Neural progenitor cell (in vitro differentiated cells): ENCODE results near the gene PRR23C. TPM values are rescaled to one million over a fixed set of nuclear protein-coding genes. Genes with fewer than 3 reads are reported as not detected.

Experiments
- DNase-seq: peaks from one replicate; pipeline ENCODE4 v3.0.0-alpha.2; 2016; ENCODE audit warnings: low spot score
- H2AFZ ChIP-seq: fragments of 200-600 bp; sonication (generic); replicated peaks from 2 replicates; pipeline ENCODE4 v1.6.1; 2016; ENCODE audit warnings: antibody characterized with exemption
- H3F3A ChIP-seq: fragments of 200-600 bp; sonication (generic); 2 replicates; pipeline ENCODE4 v1.6.1; 2016; ENCODE audit warnings: antibody characterized with exemption, low read depth
- H3K27ac ChIP-seq: fragments of 200-600 bp; sonication (generic); 2 replicates; pipeline ENCODE4 v1.5.1; 2016; ENCODE audit warnings: mild to moderate bottlenecking
- H3K27me3 ChIP-seq: fragments of 200-600 bp; sonication (generic); 2 replicates; pipeline ENCODE4 v1.6.1; 2016; ENCODE audit warnings: mild to moderate bottlenecking, moderate library complexity
- H3K36me3 ChIP-seq: fragments of 200-600 bp; sonication (generic); 2 replicates; pipeline ENCODE4 v1.5.1; 2016
- H3K4me1 ChIP-seq: fragments of 200-600 bp; sonication (generic); 2 replicates; pipeline ENCODE4 v1.6.1; 2016; ENCODE audit warnings: mixed run types
- H3K4me2 ChIP-seq: fragments of 200-600 bp; sonication (generic); 2 replicates; pipeline ENCODE4 v1.6.1; 2016
- H3K4me3 ChIP-seq: fragments of 200-600 bp; sonication (generic); 2 replicates; pipeline ENCODE4 v1.5.1; 2016
- H3K79me2 ChIP-seq: fragments of 200-600 bp; sonication (generic); 2 replicates; pipeline ENCODE4 v1.6.1; 2016; ENCODE audit warnings: low read depth
- H3K9ac ChIP-seq: fragments of 200-600 bp; sonication (generic); 2 replicates; pipeline ENCODE4 v1.6.1; 2016
- H3K9me3 ChIP-seq: fragments of 200-600 bp; sonication (generic); 2 replicates; pipeline ENCODE4 v1.5.1; 2016; ENCODE audit warnings: low read depth
- H4K20me1 ChIP-seq: fragments of 200-600 bp; sonication (generic); 2 replicates; pipeline ENCODE4 v1.6.1; 2016; ENCODE audit warnings: low read depth
- H3K27ac Mint-ChIP-seq: 3 replicates; pipeline ENCODE4 v1.8.0; 2021; ENCODE audit warnings: mixed read lengths
- H3K27me3 Mint-ChIP-seq: 2 replicates; pipeline ENCODE4 v1.8.0; 2022; ENCODE audit warnings: low read depth, mild to moderate bottlenecking, inconsistent platforms, moderate library complexity, mixed read lengths; ENCODE audit not compliant: insufficient read depth
- H3K36me3 Mint-ChIP-seq: 3 replicates; pipeline ENCODE4 v1.8.0; 2021; ENCODE audit warnings: mixed read lengths
- H3K4me1 Mint-ChIP-seq: 3 replicates; pipeline ENCODE4 v1.8.0; 2021; ENCODE audit warnings: mixed read lengths
- H3K4me3 Mint-ChIP-seq: 3 replicates; pipeline ENCODE4 v1.8.0; 2021; ENCODE audit warnings: mild to moderate bottlenecking, moderate library complexity, mixed read lengths
- H3K9me3 Mint-ChIP-seq: 3 replicates; pipeline ENCODE4 v1.8.0; 2020; ENCODE audit warnings: mixed read lengths
- EZH2 ChIP-seq: fragments of 200-600 bp; sonication (generic); IDR thresholded peaks from 2 replicates; pipeline ENCODE4 v1.6.1; 2017; ENCODE audit warnings: antibody characterized with exemption, mild to moderate bottlenecking, moderate library complexity
- EZH2phosphoT487 ChIP-seq: fragments of 200-600 bp; sonication (generic); IDR thresholded peaks from 2 replicates; pipeline ENCODE4 v1.6.1; 2017; ENCODE audit warnings: antibody characterized with exemption
- total RNA-seq: library from RNA; depleted of rRNA; stranded (reverse); fragments of >200 nt; gene quantifications from 2 replicates; pipeline ENCODE4 v1.2.3, GENCODE V29; 2015; ENCODE audit warnings: low replicate concordance
- TF ChIP-seq, protein P1 (sequence below): fragments of 200-600 bp; sonication (generic); IDR thresholded peaks from 2 replicates; pipeline ENCODE4 v1.5.1; 2017; ENCODE audit warnings: antibody characterized with exemption, mild to moderate bottlenecking

Gene PRR23C
- total RNA-seq, 1 donor from 2014 or later = not detected

- Histone ChIP-seq H3K4me1 (no peaks in the 10 kb centered on the region), H3K9ac (no peak overlapping the region), H2AFZ (no peak overlapping the region), H4K20me1 (no peaks in the 10 kb centered on the region), H3K79me2 (no peaks in the 10 kb centered on the region), H3K9me3 (no peaks in the 10 kb centered on the region), H3K27ac (no peak overlapping the region), H3K4me3 (no peak overlapping the region), H3K27me3 (no peaks in the 10 kb centered on the region), H3K36me3 (no peaks in the 10 kb centered on the region), H3K4me2 (no peak overlapping the region), H3F3A (no peaks in the 10 kb centered on the region)
- H3K27ac Mint-ChIP-seq = no peak overlapping the region
- no peak for DNase-seq
- H3K4me3 Mint-ChIP-seq = no peak overlapping the region
- TF ChIP-seq, protein P1, sequence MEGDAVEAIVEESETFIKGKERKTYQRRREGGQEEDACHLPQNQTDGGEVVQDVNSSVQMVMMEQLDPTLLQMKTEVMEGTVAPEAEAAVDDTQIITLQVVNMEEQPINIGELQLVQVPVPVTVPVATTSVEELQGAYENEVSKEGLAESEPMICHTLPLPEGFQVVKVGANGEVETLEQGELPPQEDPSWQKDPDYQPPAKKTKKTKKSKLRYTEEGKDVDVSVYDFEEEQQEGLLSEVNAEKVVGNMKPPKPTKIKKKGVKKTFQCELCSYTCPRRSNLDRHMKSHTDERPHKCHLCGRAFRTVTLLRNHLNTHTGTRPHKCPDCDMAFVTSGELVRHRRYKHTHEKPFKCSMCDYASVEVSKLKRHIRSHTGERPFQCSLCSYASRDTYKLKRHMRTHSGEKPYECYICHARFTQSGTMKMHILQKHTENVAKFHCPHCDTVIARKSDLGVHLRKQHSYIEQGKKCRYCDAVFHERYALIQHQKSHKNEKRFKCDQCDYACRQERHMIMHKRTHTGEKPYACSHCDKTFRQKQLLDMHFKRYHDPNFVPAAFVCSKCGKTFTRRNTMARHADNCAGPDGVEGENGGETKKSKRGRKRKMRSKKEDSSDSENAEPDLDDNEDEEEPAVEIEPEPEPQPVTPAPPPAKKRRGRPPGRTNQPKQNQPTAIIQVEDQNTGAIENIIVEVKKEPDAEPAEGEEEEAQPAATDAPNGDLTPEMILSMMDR = no peak
- TF ChIP-seq EZH2phosphoT487 (no peak), EZH2 (no peak)
- H3K4me1 Mint-ChIP-seq = no peaks in the 10 kb centered on the region
- H3K36me3 Mint-ChIP-seq = no peaks in the 10 kb centered on the region
- H3K9me3 Mint-ChIP-seq = peaks cover 26% of the 10 kb centered on the region
- H3K27me3 Mint-ChIP-seq = peaks cover 5% of the 10 kb centered on the region
Measured at GRCh38 chr3:139005356-139005993, 39.2 kb downstream of the PRR23C start.

DNA sequence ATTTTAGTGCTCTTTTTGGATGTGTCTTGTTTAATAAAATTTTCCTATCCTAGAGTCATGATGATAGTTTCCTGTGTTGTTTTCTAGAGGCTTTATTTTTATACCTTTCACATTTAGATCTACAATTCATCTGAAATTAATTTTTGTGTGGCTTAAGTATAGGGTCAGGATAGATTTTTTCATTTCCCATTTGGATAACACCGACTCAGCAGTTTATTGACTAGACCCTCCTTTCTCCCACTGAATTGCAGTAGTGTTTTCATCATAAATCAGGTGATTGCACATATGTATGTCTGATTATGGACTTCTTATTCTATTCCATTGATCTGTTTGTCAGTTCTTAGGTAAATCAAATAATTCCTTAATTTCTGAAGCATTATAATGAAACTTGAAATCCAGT, 49.0 kb downstream of the PRR23C start:
- Histone ChIP-seq H2AFZ (no peak overlapping the region), H3K27ac (no peak overlapping the region), H3K9ac (no peak overlapping the region), H3K9me3 (no peaks in the 10 kb centered on the region), H3K27me3 (peaks cover 46% of the 10 kb centered on the region), H4K20me1 (no peaks in the 10 kb centered on the region), H3K4me1 (no peaks in the 10 kb centered on the region), H3K4me3 (no peak overlapping the region), H3F3A (no peaks in the 10 kb centered on the region), H3K79me2 (no peaks in the 10 kb centered on the region), H3K4me2 (no peak overlapping the region), H3K36me3 (no peaks in the 10 kb centered on the region)
- Mint-ChIP-seq H3K27ac (no peak overlapping the region), H3K27me3 (peaks cover 2% of the 10 kb centered on the region), H3K4me1 (no peaks in the 10 kb centered on the region), H3K36me3 (no peaks in the 10 kb centered on the region), H3K4me3 (no peak overlapping the region), H3K9me3 (no peaks in the 10 kb centered on the region)
- TF ChIP-seq EZH2 = no peak
- no peak for TF ChIP-seq EZH2phosphoT487
- TF ChIP-seq, protein P1 = no peak
- no peak for DNase-seq

Other genes starting within 250 kb of the PRR23C start
- gene PIK3CB, start 210.0 kb downstream of the PRR23C start, total RNA-seq = 11.1 and 17.7 TPM in 2 replicates
- gene FOXL2, start 97.8 kb downstream of the PRR23C start, total RNA-seq = not detected in 2 replicates
- gene FOXL2NB, start 97.7 kb downstream of the PRR23C start, total RNA-seq = 0.09 TPM in 1 of 2 replicates, not detected in the other
- gene PRR23A, start 38.6 kb downstream of the PRR23C start, total RNA-seq = not detected in 2 replicates
- not detected in 2 replicates for gene PRR23B, start 24.0 kb downstream of the PRR23C start, total RNA-seq